HepG2 (cell line): Measurements from ENCODE around the gene JMJD8. TPM values are rescaled to one million over a fixed set of nuclear protein-coding genes. Genes with fewer than 3 reads are reported as not detected.
A peak's percentile ranks its signal among the peaks of the same experiment; 100 is the strongest.

Experiments
- ATAC-seq: fragments of 200-7000 bp; cut with Tn5 transposase; 3 replicates; pipeline ENCODE4 v1.9.1; 2020; ENCODE audit warnings: mild to moderate bottlenecking, moderate library complexity
- BruUV-seq: library from RNA; stranded (reverse); fragments of 400-500 nt; replicated peaks from 2 replicates; lab custom pipeline; 2021; lab: Mats Ljungman, UMichigan
- CTCF ChIA-PET: fragments of 300-600 bp; formaldehyde crosslinking; extraction: SDS; loops from one replicate; lab custom pipeline; 2021; ENCODE audit warnings: low total read pairs, inconsistent platforms, low intra/inter-chr PET ratio; lab: Yijun Ruan, JAX
- POLR2A ChIA-PET: fragments of 350-600 bp; sonication (Branson Sonifier 250); formaldehyde crosslinking; loops from one replicate; lab custom pipeline; 2020; ENCODE audit warnings: antibody characterized with exemption, inconsistent platforms; lab: Yijun Ruan, JAX
- DNase-seq: peaks from one replicate; pipeline ENCODE4 v3.0.0-alpha.2; 2015; ENCODE audit warnings: low spot score
- FAIRE-seq: peaks from 3 replicates; lab custom pipeline; 2011; peaks lifted over from hg19 to GRCh38; lab: Jason Lieb, UNC
- H2AFZ ChIP-seq: one replicate; pipeline ENCODE4 v1.6.1; 2011; ENCODE audit warnings: low read length, inconsistent platforms
- H3K27ac ChIP-seq: fragments of 300-600 bp; 3 replicates; pipeline ENCODE4 v1.8.0; 2011; ENCODE audit warnings: mixed run types, mild to moderate bottlenecking, mixed read lengths, low read length, inconsistent platforms; ENCODE audit not compliant: insufficient read depth; ENCODE audit errors: extremely low read length
- H3K27me3 ChIP-seq, 2 experiments: fragments of 200-600 bp in 1 of 2; 2 replicates in 1 of 2; 3 replicates in 1 of 2; pipeline versions ENCODE4 v1.6.0 to v1.8.0; 2011; ENCODE audit warnings: low read length in 2 of 2, mild to moderate bottlenecking in 2 of 2, moderate library complexity in 2 of 2, inconsistent platforms in 1 of 2; ENCODE audit not compliant: insufficient read depth in 2 of 2, control insufficient read depth in 1 of 2
- H3K36me3 ChIP-seq, 2 experiments: fragments of 200-600 bp in 1 of 2; replicated peaks in 1 of 2; 2 replicates in 1 of 2; 3 replicates in 1 of 2; pipeline versions ENCODE4 v1.5.1 to v1.8.0; 2011; ENCODE audit warnings: low read length in 2 of 2, inconsistent platforms in 1 of 2; ENCODE audit not compliant: insufficient read depth in 2 of 2, control insufficient read depth in 1 of 2
- H3K4me1 ChIP-seq: 2 replicates; pipeline ENCODE4 v1.5.1; 2012; ENCODE audit warnings: low read length, inconsistent platforms; ENCODE audit not compliant: insufficient read depth
- H3K4me2 ChIP-seq: 2 replicates; pipeline ENCODE4 v1.6.0; 2011; ENCODE audit warnings: low read depth, low read length, inconsistent platforms
- H3K4me3 ChIP-seq, 3 experiments: fragments of 200-600 bp in 1 of 3; sonication (generic), shearing (Covaris generic) in 1 of 3; replicated peaks in 1 of 3; 2 replicates each; pipeline ENCODE4 v1.5.1; 2011 to 2016; ENCODE audit warnings: low read length in 3 of 3, inconsistent platforms in 2 of 3, low read depth in 2 of 3, mild to moderate bottlenecking in 2 of 3, control low read depth in 1 of 3, mixed read lengths in 1 of 3; ENCODE audit not compliant: insufficient read depth in 1 of 3
- H3K79me2 ChIP-seq: one replicate; pipeline ENCODE4 v1.6.1; 2011; ENCODE audit warnings: low read length, inconsistent platforms; ENCODE audit not compliant: insufficient read depth
- H3K9ac ChIP-seq: 2 replicates; pipeline ENCODE4 v1.6.0; 2011; ENCODE audit warnings: mild to moderate bottlenecking, low read depth, low read length, inconsistent platforms; ENCODE audit not compliant: insufficient read depth
- H3K9me3 ChIP-seq: 2 replicates; pipeline ENCODE4 v1.5.1; 2012; ENCODE audit warnings: mild to moderate bottlenecking, low read length
- H4K20me1 ChIP-seq: 2 replicates; pipeline ENCODE4 v1.6.0; 2011; ENCODE audit warnings: inconsistent platforms, mild to moderate bottlenecking, low read length, moderate library complexity; ENCODE audit not compliant: insufficient read depth
- CTCF ChIP-seq: sonication (generic); formaldehyde crosslinking; IDR thresholded peaks from 2 replicates; pipeline ENCODE4 v1.5.0; 2020; ENCODE audit warnings: mild to moderate bottlenecking, missing genetic modification reagents, moderate library complexity
- IRX3 ChIP-seq: sonication (generic); formaldehyde crosslinking; IDR thresholded peaks from 2 replicates; pipeline ENCODE4 v1.8.1; 2023; ENCODE audit warnings: mild to moderate bottlenecking, low read depth, missing genetic modification reagents, borderline replicate concordance
- RAD21 ChIP-seq: fragments of 450-650 bp; formaldehyde crosslinking; IDR thresholded peaks from 2 replicates; pipeline ENCODE4 v1.5.0; 2020; ENCODE audit warnings: mild to moderate bottlenecking
- ZNF256 ChIP-seq: sonication (generic); formaldehyde crosslinking; conservative IDR thresholded peaks from 2 replicates; pipeline ENCODE4 v1.4.0; 2020; ENCODE audit warnings: missing genetic modification reagents
- ZNF773 ChIP-seq: sonication (generic); formaldehyde crosslinking; IDR thresholded peaks from 2 replicates; pipeline ENCODE4 v1.4.0; 2020; ENCODE audit warnings: missing genetic modification reagents, borderline replicate concordance
- ZSCAN31 ChIP-seq: sonication (generic); formaldehyde crosslinking; IDR thresholded peaks from 2 replicates; pipeline ENCODE4 v1.5.0; 2020; ENCODE audit warnings: low read depth, mild to moderate bottlenecking, missing genetic modification reagents
- WGBS: methylation state at CpG from one replicate; pipeline ENCODE4 v1.1.6; 2017; ENCODE audit warnings: low lambda C conversion rate; 5-methylcytosine and 5-hydroxymethylcytosine counted together
- in situ Hi-C: cut with HindIII; loops from 2 replicates; pipeline ENCODE4 v1.10.0; 2017; ENCODE audit warnings: low pct_unique_long_range_greater_than_20kb; ENCODE audit not compliant: extremely low pct_ligation_motif_present
- intact Hi-C: fragments of 100-400 bp; cut with micrococcal nuclease; formaldehyde crosslinking; loops from one replicate; pipeline ENCODE4 v1.10.0; 2022; ENCODE audit not compliant: unreplicated experiment
- polyA plus RNA-seq, 8 experiments: library from polyadenylated mRNA; depleted of rRNA in 3 of 8; stranded (reverse) in 7 of 8; unstranded in 1 of 8; fragments of >200 nt; fragmentation: Illumina TruSeq in 4 of 8; extraction: Trizol in 4 of 8; gene quantifications; 2 replicates each; pipeline versions ENCODE4 v1.2.1 to v1.2.3, GENCODE V29; 2011 to 2016; ENCODE audit warnings: low read depth in 4 of 8, missing spikeins in 1 of 8, mixed read lengths in 1 of 8; ENCODE audit not compliant: insufficient read depth in 1 of 8
- total RNA-seq, 5 experiments: library from RNA; depleted of rRNA; stranded (reverse); fragments of >200 nt; fragmentation: Illumina TruSeq; extraction: Trizol; gene quantifications; 2 replicates each; pipeline ENCODE4 v1.2.3, GENCODE V29; 2016; ENCODE audit warnings: low read depth in 1 of 5

Gene JMJD8
- total and polyA plus RNA-seq, 2 of the 13 experiments (the other 11 are each of a cell fraction or from before 2014, with no cell fraction given): 2.6 to 11.8 TPM

GRCh38 chr16:732936-733335 is 48.8 kb upstream of the JMJD8 start:
- TF ChIP-seq IRX3: no peak
- TF ChIP-seq RAD21: 0 out of 2 replicates have a peak, but pooled peaks have one; percentile 12
- peak; percentile 42 for TF ChIP-seq CTCF (CRISPR knock-in tag)
- TF ChIP-seq ZNF256 (CRISPR knock-in tag): no peak
- TF ChIP-seq, all 625 proteins: peak for 2
- DNase-seq: no peak
- WGBS: 89% methylated on average over 6 of the region's 13 CpGs
- Histone ChIP-seq H4K20me1 (0 out of 2 replicates have a peak, but pooled peaks cover 2% of the 10 kb centered on the region), H3K9ac (no peak overlapping the region), H3K4me3 (no peak overlapping the region), H3K27ac (no peak overlapping the region), H3K27me3 (no peaks in the 10 kb centered on the region), H3K4me2 (no peak overlapping the region), H3K36me3 (peaks cover 3 to 25% of the 10 kb centered on the region in 2 experiments; a peak in 2 of 5 replicates), H3K9me3 (no peaks in the 10 kb centered on the region), H2AFZ (no peak overlapping the region), H3K79me2 (no peaks in the 10 kb centered on the region), H3K4me1 (no peaks in the 10 kb centered on the region)
- no peak for ATAC-seq
- ChIA-PET CTCF (interaction anchor here (2.7 kb wide), 1 partner anchor 21 kb away, joined by 19 read pairs; no protein-coding TSS in a partner anchor), POLR2A (interaction anchor here (1.2 to 2.2 kb wide), 2 partner anchors 12 to 20 kb away, joined by 3 to 7 read pairs; partner anchors contain the start of gene ANTKMT)
- in situ Hi-C loops: no loop called here
- intact Hi-C loops: no loop called here
- no peak for FAIRE-seq
- no TSS peak for BruUV-seq

- Histone ChIP-seq H3K36me3 (peaks cover 3 to 22% of the 10 kb centered on the region in 2 experiments; a peak in 2 of 5 replicates), H3K27ac (no peak overlapping the region), H3K27me3 (no peaks in the 10 kb centered on the region), H4K20me1 (0 out of 2 replicates have a peak, but pooled peaks cover 2% of the 10 kb centered on the region), H3K9me3 (no peaks in the 10 kb centered on the region), H3K79me2 (no peaks in the 10 kb centered on the region), H3K4me1 (peaks cover 4% of the 10 kb centered on the region), H3K4me2 (no peak overlapping the region), H3K4me3 (no peak overlapping the region), H3K9ac (no peak overlapping the region), H2AFZ (no peak overlapping the region)
- POLR2A ChIA-PET: interaction anchor here (1.2 to 2.2 kb wide), 2 partner anchors 11 to 20 kb away, joined by 3 to 7 read pairs; partner anchors contain the start of gene ANTKMT
- ATAC-seq (no peak), FAIRE-seq (no peak), DNase-seq (no peak)
- BruUV-seq: no TSS peak
- CTCF ChIA-PET: interaction anchor here (2.7 kb wide), 1 partner anchor 20 kb away, joined by 19 read pairs; no protein-coding TSS in a partner anchor
- in situ Hi-C loops (no loop called here), intact Hi-C loops (no loop called here)
- 95% methylated on average over 11 of the region's 12 CpGs for WGBS
- TF ChIP-seq ZNF773 (no peak), ZSCAN31 (no peak)
Measured at GRCh38 chr16:732332-732731, 48.2 kb upstream of the JMJD8 start.
